HepG2 (cell line): ENCODE data around the gene FAM234B. TPM values are rescaled to one million over a fixed set of nuclear protein-coding genes. Genes with fewer than 3 reads are reported as not detected.

ENCODE experiments used
- ARNT2 ChIP-seq: sonication (generic); formaldehyde crosslinking; IDR thresholded peaks from 2 replicates; pipeline ENCODE4 v1.8.0; 2022; ENCODE audit warnings: mild to moderate bottlenecking, low read depth, missing genetic modification reagents, moderate library complexity
- KAT2B ChIP-seq: fragments of 150-350 bp; IDR thresholded peaks from 2 replicates; pipeline ENCODE4 v1.6.1; 2014; ENCODE audit warnings: low read depth, low read length, borderline replicate concordance
- KDM5B ChIP-seq: sonication (generic); formaldehyde crosslinking; IDR thresholded peaks from 2 replicates; pipeline ENCODE4 v1.4.0; 2020; ENCODE audit warnings: missing genetic modification reagents, mild to moderate bottlenecking, borderline replicate concordance
- MTA3 ChIP-seq: sonication (generic); formaldehyde crosslinking; IDR thresholded peaks from 2 replicates; pipeline ENCODE4 v1.4.0; 2020; ENCODE audit warnings: missing genetic modification reagents
- NR2C2 ChIP-seq: sonication (generic); formaldehyde crosslinking; IDR thresholded peaks from 2 replicates; pipeline ENCODE4 v1.4.0; 2020; ENCODE audit warnings: missing genetic modification reagents, mild to moderate bottlenecking, moderate library complexity, borderline replicate concordance
- SNAPC2 ChIP-seq: sonication (generic); formaldehyde crosslinking; IDR thresholded peaks from 2 replicates; pipeline ENCODE4 v1.8.1; 2022; ENCODE audit warnings: mild to moderate bottlenecking, missing genetic modification reagents
- U2AF2 ChIP-seq: fragments of 200-400 bp; formaldehyde crosslinking; IDR thresholded peaks from 2 replicates; pipeline ENCODE4 v1.6.1; 2017; ENCODE audit warnings: low read depth, mild to moderate bottlenecking, low read length
- ZFP1 ChIP-seq: IDR thresholded peaks from 2 replicates; pipeline ENCODE4 v1.6.1; 2016
- ZFP82 ChIP-seq: sonication (generic); formaldehyde crosslinking; IDR thresholded peaks from 2 replicates; pipeline ENCODE4 v1.5.1; 2020; ENCODE audit warnings: mild to moderate bottlenecking, missing genetic modification reagents, borderline replicate concordance
- ZNF484 ChIP-seq: sonication (generic); formaldehyde crosslinking; IDR thresholded peaks from 2 replicates; pipeline ENCODE4 v1.5.1; 2020; ENCODE audit warnings: mild to moderate bottlenecking, low read depth, missing genetic modification reagents, borderline replicate concordance
- ZNF512 ChIP-seq: sonication (generic); formaldehyde crosslinking; IDR thresholded peaks from 2 replicates; pipeline ENCODE4 v1.4.0; 2020; ENCODE audit warnings: mild to moderate bottlenecking, missing genetic modification reagents
- ZNF883 ChIP-seq: sonication (generic); formaldehyde crosslinking; IDR thresholded peaks from 2 replicates; pipeline ENCODE4 v1.5.1; 2020; ENCODE audit warnings: mild to moderate bottlenecking, missing genetic modification reagents; ENCODE audit errors: not compliant biosample characterization
- polyA plus RNA-seq, 8 experiments: library from polyadenylated mRNA; depleted of rRNA in 3 of 8; stranded (reverse) in 7 of 8; unstranded in 1 of 8; fragments of >200 nt; fragmentation: Illumina TruSeq in 4 of 8; extraction: Trizol in 4 of 8; gene quantifications; 2 replicates each; pipeline versions ENCODE4 v1.2.1 to v1.2.3, GENCODE V29; 2011 to 2016; ENCODE audit warnings: low read depth in 4 of 8, missing spikeins in 1 of 8, mixed read lengths in 1 of 8; ENCODE audit not compliant: insufficient read depth in 1 of 8
- total RNA-seq, 5 experiments: library from RNA; depleted of rRNA; stranded (reverse); fragments of >200 nt; fragmentation: Illumina TruSeq; extraction: Trizol; gene quantifications; 2 replicates each; pipeline ENCODE4 v1.2.3, GENCODE V29; 2016; ENCODE audit warnings: low read depth in 1 of 5
- TF ChIP-seq, protein P1 (sequence below): IDR thresholded peaks from 2 replicates; pipeline ENCODE4 v1.6.1; 2016
- TF ChIP-seq, protein P2 (sequence below): sonication (generic); formaldehyde crosslinking; IDR thresholded peaks from 2 replicates; pipeline ENCODE4 v1.8.0; 2022; ENCODE audit warnings: mild to moderate bottlenecking, missing genetic modification reagents, moderate library complexity
- TF ChIP-seq, protein P3 (sequence below): IDR thresholded peaks from 2 replicates; pipeline ENCODE4 v1.6.1; 2012; ENCODE audit warnings: inconsistent platforms

FAM234B gene
- total and polyA plus RNA-seq, 2 of the 13 experiments (the other 11 are each of a cell fraction or from before 2014, with no cell fraction given), result 7.8 to 13.8 TPM

DNA sequence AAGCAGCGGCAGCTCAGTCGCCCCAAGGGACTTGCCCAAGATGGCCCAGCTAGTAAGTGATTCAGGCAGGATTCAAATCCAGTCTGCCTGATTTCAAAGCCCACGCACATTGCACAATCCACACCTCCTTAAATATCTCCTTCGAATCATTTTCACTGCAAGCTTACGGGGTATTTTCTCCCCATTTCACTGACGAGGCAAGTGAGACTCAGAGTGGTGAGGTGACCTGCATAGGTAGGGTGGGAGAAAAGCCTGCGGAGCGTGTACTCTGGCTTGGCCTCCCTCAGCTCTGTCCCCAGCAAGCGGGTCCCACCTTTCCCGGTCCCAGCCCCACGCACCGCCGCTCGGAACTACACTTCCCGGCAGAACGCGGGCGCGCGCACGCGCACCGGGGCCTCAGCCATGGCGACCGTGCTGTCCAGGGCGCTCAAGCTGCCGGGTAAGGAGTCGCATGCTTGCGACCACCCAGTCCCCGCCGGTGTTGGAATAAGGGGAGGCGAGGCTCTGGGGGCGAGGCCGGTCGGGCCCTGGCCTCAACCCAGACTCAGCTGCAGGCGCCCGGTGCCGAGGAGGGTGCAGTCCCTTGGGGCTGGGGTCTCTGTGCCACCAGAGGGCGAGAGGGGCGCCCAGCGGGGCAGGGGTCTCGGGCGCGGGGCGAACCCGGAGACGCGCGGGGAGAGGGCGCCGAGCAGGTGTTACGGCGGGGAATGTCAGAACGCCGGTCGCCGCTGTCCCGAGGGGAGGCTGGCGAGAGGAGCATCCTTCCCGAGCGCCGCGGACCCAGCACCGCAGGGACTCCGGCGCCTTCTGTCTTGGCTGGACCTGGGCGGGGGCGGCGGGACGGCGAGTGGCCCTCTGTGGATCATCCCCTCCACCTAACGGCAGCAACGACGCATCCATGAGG, at the start of gene FAM234B (continued):
- TF ChIP-seq ARNT2 (CRISPR knock-in tag), result peak; percentile 70; the same call in 1 of the 2 replicates
- TF ChIP-seq, protein P1, sequence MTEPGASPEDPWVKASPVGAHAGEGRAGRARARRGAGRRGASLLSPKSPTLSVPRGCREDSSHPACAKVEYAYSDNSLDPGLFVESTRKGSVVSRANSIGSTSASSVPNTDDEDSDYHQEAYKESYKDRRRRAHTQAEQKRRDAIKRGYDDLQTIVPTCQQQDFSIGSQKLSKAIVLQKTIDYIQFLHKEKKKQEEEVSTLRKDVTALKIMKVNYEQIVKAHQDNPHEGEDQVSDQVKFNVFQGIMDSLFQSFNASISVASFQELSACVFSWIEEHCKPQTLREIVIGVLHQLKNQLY (CRISPR knock-in tag), result no peak
- 0 out of 2 replicates have a peak, but pooled peaks have one; percentile 49 for TF ChIP-seq SNAPC2 (CRISPR knock-in tag)
- TF ChIP-seq ZNF883 (CRISPR knock-in tag), result no peak
- no peak for TF ChIP-seq MTA3 (CRISPR knock-in tag)
- TF ChIP-seq ZNF484 (CRISPR knock-in tag), result no peak
- TF ChIP-seq ZFP82 (CRISPR knock-in tag), result peak; percentile 69; the same call in 1 of the 2 replicates
- TF ChIP-seq U2AF2, result no peak
- no peak for TF ChIP-seq ZNF512
- TF ChIP-seq, protein P2, sequence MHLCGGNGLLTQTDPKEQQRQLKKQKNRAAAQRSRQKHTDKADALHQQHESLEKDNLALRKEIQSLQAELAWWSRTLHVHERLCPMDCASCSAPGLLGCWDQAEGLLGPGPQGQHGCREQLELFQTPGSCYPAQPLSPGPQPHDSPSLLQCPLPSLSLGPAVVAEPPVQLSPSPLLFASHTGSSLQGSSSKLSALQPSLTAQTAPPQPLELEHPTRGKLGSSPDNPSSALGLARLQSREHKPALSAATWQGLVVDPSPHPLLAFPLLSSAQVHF (CRISPR knock-in tag), result no peak
- peak; percentile 27; the same call in 1 of the 2 replicates for TF ChIP-seq ZFP1
- TF ChIP-seq, protein P3, sequence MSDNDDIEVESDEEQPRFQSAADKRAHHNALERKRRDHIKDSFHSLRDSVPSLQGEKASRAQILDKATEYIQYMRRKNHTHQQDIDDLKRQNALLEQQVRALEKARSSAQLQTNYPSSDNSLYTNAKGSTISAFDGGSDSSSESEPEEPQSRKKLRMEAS, result peak; percentile 43; the same call in 1 of the 2 replicates
- TF ChIP-seq KDM5B (CRISPR knock-in tag), result peak; percentile 73; the same call in 1 of the 2 replicates
- TF ChIP-seq NR2C2 (CRISPR knock-in tag), result peak; percentile 37; the same call in 1 of the 2 replicates
- TF ChIP-seq KAT2B, result no peak
